Measurements from ENCODE around the gene LDHD. TPM values are rescaled to one million over a fixed set of nuclear protein-coding genes. Genes with fewer than 3 reads are reported as not detected.

LDHD gene
- total and polyA plus RNA-seq, 4 donors, result 5.5 to 6.8 (median 5.6) TPM

DNA sequence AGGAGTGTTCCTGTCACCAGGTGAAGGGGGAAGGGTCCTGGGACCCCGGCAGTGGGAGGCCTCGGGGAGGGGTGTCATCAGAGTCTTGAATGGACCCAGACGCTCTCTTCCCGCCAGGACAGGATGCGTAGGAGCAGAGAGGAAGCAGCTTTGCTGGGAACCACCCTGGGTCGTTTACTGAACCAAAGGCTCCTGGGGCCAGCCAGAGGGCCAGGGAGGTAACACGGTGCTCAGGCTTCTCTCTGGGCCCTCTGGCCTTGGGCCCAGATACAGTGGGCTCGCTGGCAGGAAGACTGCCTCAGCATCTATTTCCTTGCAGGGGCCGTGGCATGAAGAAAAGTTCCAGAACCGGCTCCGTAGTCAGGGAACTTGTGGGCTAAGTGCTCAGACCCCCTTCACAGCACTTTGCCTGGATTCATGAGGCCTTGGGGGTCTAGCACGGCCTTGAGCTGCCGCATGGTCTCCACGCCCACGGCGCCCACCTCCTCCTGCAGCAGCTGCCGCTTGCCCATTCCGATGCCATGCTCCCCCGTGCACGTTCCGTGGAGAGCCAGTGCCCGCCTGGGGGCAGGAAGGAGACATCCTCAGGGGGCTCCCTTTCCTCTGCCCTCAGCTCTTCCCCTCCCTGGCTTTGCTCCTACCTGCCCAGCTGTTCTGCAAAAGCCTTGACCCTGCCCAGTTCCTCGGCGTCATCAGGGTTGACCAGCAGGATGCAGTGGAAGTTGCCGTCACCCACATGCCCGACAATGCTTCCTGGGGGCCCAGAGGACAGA, 4.4 kb downstream of the LDHD start:
- DNase-seq (no peak), ATAC-seq (ENCODE audit: low FRiP score) (no peak)
- no peaks in the 10 kb centered on the region for H3K27me3 ChIP-seq (ENCODE audit: control insufficient read depth in 1 of 2, insufficient read depth in 2 of 2, low read length in 1 of 2)
- H3K4me1 ChIP-seq (ENCODE audit: control insufficient read depth in 1 of 2, insufficient read depth in 2 of 2, low read length in 2 of 2), result peaks cover 0 to 3% of the 10 kb centered on the region in 2 donors
- intact Hi-C loops (cut with DNase I), result loop anchor here (1.0 kb wide), 1 partner anchor 114 kb away; no protein-coding TSS in a partner anchor
- no peak overlapping the region for H3K27ac ChIP-seq (ENCODE audit: low read depth in 1 of 2, low read length in 2 of 2)
- H3K4me3 ChIP-seq (ENCODE audit: low read length in 2 of 2), result no peak overlapping the region
- H3K36me3 ChIP-seq (ENCODE audit: control insufficient read depth in 1 of 2, insufficient read depth in 2 of 2, low read length in 1 of 2), result no peaks in the 10 kb centered on the region
- WGBS, 2 donors, result 60 to 65% methylated on average over 26 of the region's 26 CpGs
- no peaks in the 10 kb centered on the region for H3K9me3 ChIP-seq (ENCODE audit: control insufficient read depth, low read length)

DNA sequence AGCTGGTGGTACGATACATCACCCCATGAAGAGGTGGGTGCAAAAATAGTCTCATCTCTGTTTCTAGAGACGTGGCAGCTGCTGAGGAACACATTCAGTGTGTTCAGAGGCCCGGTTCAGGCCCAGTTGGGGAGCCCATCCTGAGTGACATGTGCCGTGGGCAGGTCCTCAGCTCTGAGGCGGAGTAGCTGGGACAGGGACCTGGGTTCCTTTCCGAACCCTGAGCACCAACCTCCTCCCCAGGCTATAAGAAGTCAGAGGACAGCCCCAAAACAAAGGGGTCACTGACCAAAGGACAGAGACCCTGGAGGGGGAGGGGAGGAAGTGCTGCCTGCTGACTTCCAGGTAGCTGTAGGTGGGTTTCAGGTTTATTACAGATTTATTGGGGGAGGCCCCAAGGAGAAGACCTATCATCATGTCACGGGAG, 5.1 kb downstream of the LDHD start:
- Histone ChIP-seq H3K27ac (ENCODE audit: low read depth in 1 of 2, low read length in 2 of 2) (no peak overlapping the region), H3K27me3 (ENCODE audit: control insufficient read depth in 1 of 2, insufficient read depth in 2 of 2, low read length in 1 of 2) (no peaks in the 10 kb centered on the region), H3K4me1 (ENCODE audit: control insufficient read depth in 1 of 2, insufficient read depth in 2 of 2, low read length in 2 of 2) (peaks cover 0 to 3% of the 10 kb centered on the region in 2 donors), H3K36me3 (ENCODE audit: control insufficient read depth in 1 of 2, insufficient read depth in 2 of 2, low read length in 1 of 2) (no peaks in the 10 kb centered on the region), H3K9me3 (ENCODE audit: control insufficient read depth, low read length) (no peaks in the 10 kb centered on the region), H3K4me3 (ENCODE audit: low read length in 2 of 2) (no peak overlapping the region)
- intact Hi-C loops (cut with DNase I), result loop anchor here (1.0 kb wide), 1 partner anchor 113 kb away; no protein-coding TSS in a partner anchor
- 43 to 49% methylated on average over 7 of the region's 7 CpGs for WGBS, 2 donors
- DNase-seq (no peak), ATAC-seq (ENCODE audit: low FRiP score) (no peak)

- intact Hi-C loops (cut with DNase I), result loop anchor here (1.0 kb wide), 1 partner anchor 113 kb away; no protein-coding TSS in a partner anchor
- 6 to 7% methylated on average over 25 to 28 of the region's 28 CpGs for WGBS, 2 donors
- ATAC-seq (ENCODE audit: low FRiP score), result peak; percentile 91
These were observed 5.7 kb downstream of the LDHD start for GRCh38 chr16:75110637-75111513.

DNA sequence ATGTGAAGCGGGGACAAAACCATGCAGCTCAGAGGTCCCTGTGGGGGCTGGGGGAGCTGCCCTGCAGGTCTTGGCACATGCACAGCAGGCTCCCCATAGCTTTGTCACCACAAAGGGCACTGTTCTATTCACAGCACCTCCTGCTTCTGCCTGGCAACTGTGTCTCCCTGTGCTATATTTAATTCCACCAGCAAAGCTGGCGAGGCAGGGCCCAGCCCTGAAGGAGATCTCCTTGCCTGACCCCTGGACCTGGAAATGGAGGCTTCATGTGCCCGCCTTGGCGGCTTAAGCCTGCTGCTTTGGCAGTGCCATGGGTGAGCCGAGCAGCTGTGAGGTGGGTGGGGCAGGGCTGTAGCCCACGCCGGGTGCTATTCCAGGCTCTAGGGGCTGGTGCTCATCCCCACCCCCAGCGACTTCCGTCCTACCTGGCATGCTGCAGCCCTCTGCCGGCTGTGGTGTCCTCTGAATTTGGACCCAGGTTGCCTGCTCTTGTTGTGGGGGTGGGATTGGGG, 6.8 kb downstream of the LDHD start:
- H3K27me3 ChIP-seq (ENCODE audit: control insufficient read depth in 1 of 2, insufficient read depth in 2 of 2, low read length in 1 of 2), result no peaks in the 10 kb centered on the region
- peaks cover 0 to 3% of the 10 kb centered on the region in 2 donors for H3K4me1 ChIP-seq (ENCODE audit: control insufficient read depth in 1 of 2, insufficient read depth in 2 of 2, low read length in 2 of 2)
- H3K36me3 ChIP-seq (ENCODE audit: control insufficient read depth in 1 of 2, insufficient read depth in 2 of 2, low read length in 1 of 2), result no peaks in the 10 kb centered on the region
- WGBS, 2 donors, result 9 to 19% methylated on average over 10 of the region's 10 CpGs
- no peak overlapping the region for H3K4me3 ChIP-seq (ENCODE audit: low read length in 2 of 2)
- ATAC-seq (ENCODE audit: low FRiP score) (peak; percentile 46), DNase-seq (peak in 1 of 2 donors; percentile 57)
- H3K27ac ChIP-seq (ENCODE audit: low read depth in 1 of 2, low read length in 2 of 2), result peak overlapping the region; percentile 76 to 77
- no peaks in the 10 kb centered on the region for H3K9me3 ChIP-seq (ENCODE audit: control insufficient read depth, low read length)
- intact Hi-C loops (cut with DNase I), result loop anchor here (5.0 to 10.0 kb wide), 2 partner anchors 62 to 65 kb away; no protein-coding TSS in a partner anchor

More at GRCh38 chr16:75110637-75111513, 5.7 kb downstream of the LDHD start:
- DNase-seq, result peak; percentile 93 to 96
- Histone ChIP-seq H3K27me3 (ENCODE audit: control insufficient read depth in 1 of 2, insufficient read depth in 2 of 2, low read length in 1 of 2) (no peaks in the 10 kb centered on the region), H3K9me3 (ENCODE audit: control insufficient read depth, low read length) (no peaks in the 10 kb centered on the region), H3K4me1 (ENCODE audit: control insufficient read depth in 1 of 2, insufficient read depth in 2 of 2, low read length in 2 of 2) (peaks cover 0 to 3% of the 10 kb centered on the region in 2 donors), H3K27ac (ENCODE audit: low read depth in 1 of 2, low read length in 2 of 2) (peak overlapping the region in 1 of 2 donors; percentile 15), H3K36me3 (ENCODE audit: control insufficient read depth in 1 of 2, insufficient read depth in 2 of 2, low read length in 1 of 2) (no peaks in the 10 kb centered on the region), H3K4me3 (ENCODE audit: low read length in 2 of 2) (no peak overlapping the region)

DNA sequence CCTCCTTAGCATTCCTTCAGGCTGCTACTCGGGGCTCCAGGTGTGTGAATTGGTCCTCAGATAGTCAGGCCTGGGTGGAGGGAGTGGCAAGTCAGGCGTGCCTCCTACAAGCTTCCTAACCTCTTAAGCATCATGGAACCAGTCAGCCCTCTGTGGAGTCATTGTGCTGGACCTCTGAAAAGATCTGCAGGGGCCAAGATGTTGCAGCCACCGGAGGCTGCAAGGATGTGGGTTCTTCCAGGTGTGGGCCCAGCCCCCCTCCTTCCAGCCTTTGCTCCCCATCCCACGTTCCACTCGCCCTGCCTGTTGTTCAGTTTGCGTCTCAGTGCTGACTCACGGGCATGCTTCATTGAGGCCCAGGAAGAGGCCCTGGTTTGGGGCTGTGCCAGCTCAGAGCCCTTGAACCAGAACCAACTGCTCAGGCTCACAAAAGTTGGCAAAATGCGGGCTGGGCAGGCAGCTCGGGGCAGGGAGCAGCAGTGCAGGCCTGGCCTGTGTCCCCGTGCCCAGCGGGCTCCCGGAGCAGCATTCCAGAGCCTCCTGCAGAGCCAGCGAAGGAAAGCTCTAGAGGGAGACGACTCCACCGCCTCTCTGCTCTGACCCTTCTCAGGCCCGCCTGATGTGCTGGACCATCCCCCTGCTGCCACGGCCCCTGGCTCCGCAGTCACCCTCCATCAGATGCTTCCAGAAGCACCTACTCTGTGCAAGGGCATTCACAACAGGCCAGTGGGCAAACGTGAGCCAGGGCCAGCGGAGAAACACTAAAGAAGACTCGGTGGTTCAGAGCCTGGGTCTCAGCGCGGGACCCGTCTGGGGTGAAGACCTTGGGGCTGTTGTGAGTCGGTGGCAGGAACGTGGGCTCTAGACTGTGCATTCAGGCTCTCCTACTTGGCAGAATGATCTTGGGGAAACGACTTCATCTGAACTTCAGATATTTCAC, 7.5 kb downstream of the LDHD start:
- peak; percentile 61 for ATAC-seq (ENCODE audit: low FRiP score)
- Histone ChIP-seq H3K4me1 (ENCODE audit: control insufficient read depth in 1 of 2, insufficient read depth in 2 of 2, low read length in 2 of 2) (peaks cover 0 to 3% of the 10 kb centered on the region in 2 donors), H3K4me3 (ENCODE audit: low read length in 2 of 2) (no peak overlapping the region), H3K27me3 (ENCODE audit: control insufficient read depth in 1 of 2, insufficient read depth in 2 of 2, low read length in 1 of 2) (no peaks in the 10 kb centered on the region), H3K36me3 (ENCODE audit: control insufficient read depth in 1 of 2, insufficient read depth in 2 of 2, low read length in 1 of 2) (no peaks in the 10 kb centered on the region), H3K9me3 (ENCODE audit: control insufficient read depth, low read length) (no peaks in the 10 kb centered on the region), H3K27ac (ENCODE audit: low read depth in 1 of 2, low read length in 2 of 2) (peak overlapping the region in 1 of 2 donors; percentile 77)
- DNase-seq, result peak; percentile 95 to 96
- intact Hi-C loops (cut with DNase I), result loop anchor here (5.0 to 10.0 kb wide), 2 partner anchors 62 to 64 kb away; no protein-coding TSS in a partner anchor
- WGBS, 2 donors, result 11 to 12% methylated on average over 27 of the region's 27 CpGs

GRCh38 chr16:75107505-75107904, 9.1 kb downstream of the LDHD start:
- 97 to 98% methylated on average over 10 of the region's 10 CpGs for WGBS, 2 donors

DNA sequence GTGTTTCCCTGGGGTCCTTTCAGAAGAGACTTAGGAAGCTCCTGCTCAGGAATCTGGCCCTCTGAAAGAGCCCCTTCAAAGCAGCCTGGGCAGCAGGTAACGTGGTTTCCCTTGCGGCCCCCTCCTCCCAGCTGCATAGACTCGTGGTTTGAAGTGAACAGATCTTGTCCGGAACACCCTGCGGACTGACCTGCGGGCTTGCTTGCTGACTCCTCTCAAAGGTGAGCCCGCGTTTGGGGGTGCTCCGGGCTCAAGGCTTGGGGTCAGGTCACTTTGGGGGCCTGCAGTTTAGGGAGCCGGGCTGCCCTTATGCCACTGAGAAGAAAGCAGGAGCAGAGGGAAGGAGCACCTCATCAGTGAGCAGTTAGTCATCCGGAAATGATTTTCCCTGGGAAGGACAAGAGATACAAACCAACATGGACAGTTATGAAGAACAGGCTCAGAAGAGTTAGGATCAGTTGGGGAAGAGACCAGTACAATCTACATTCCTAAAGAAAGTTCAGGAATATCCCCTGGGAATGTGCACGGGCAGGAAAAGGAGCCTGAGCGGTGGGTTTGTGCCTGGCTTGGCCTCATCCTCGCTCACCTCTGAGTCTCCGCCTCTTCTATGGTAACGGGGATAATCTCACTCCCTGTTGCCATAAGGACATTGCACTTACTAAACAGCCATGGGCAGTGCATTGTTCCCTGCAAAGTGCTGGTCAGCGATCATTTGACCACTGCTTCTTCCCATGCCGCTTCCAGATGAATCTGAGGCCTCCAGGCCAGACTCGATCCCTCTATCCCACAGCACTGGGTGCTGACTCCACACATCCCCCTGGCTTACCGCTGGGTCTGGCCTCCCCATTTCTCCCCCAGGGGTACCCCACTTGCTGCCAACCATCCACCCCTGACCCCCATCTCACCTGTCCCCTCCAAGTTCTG, 10.0 kb downstream of the LDHD start:
- H3K36me3 ChIP-seq (ENCODE audit: control insufficient read depth in 1 of 2, insufficient read depth in 2 of 2, low read length in 1 of 2), result no peaks in the 10 kb centered on the region
- no peaks in the 10 kb centered on the region for H3K9me3 ChIP-seq (ENCODE audit: control insufficient read depth, low read length)
- WGBS, 2 donors, result 96% methylated on average over 20 of the region's 20 CpGs
- no peak overlapping the region for H3K27ac ChIP-seq (ENCODE audit: low read depth in 1 of 2, low read length in 2 of 2)
- H3K27me3 ChIP-seq (ENCODE audit: control insufficient read depth in 1 of 2, insufficient read depth in 2 of 2, low read length in 1 of 2), result no peaks in the 10 kb centered on the region
- H3K4me3 ChIP-seq (ENCODE audit: low read length in 2 of 2), result no peak overlapping the region
- DNase-seq (peak in 1 of 2 donors; percentile 47), ATAC-seq (ENCODE audit: low FRiP score) (no peak)
- H3K4me1 ChIP-seq (ENCODE audit: control insufficient read depth in 1 of 2, insufficient read depth in 2 of 2, low read length in 2 of 2), result peaks cover 0 to 3% of the 10 kb centered on the region in 2 donors
- intact Hi-C loops (cut with DNase I), result loop anchor here (5.0 to 10.0 kb wide), 2 partner anchors 59 to 62 kb away; no protein-coding TSS in a partner anchor

More at GRCh38 chr16:75107505-75107904, 9.1 kb downstream of the LDHD start:
- Histone ChIP-seq H3K27me3 (ENCODE audit: control insufficient read depth in 1 of 2, insufficient read depth in 2 of 2, low read length in 1 of 2) (no peaks in the 10 kb centered on the region), H3K36me3 (ENCODE audit: control insufficient read depth in 1 of 2, insufficient read depth in 2 of 2, low read length in 1 of 2) (no peaks in the 10 kb centered on the region), H3K9me3 (ENCODE audit: control insufficient read depth, low read length) (no peaks in the 10 kb centered on the region), H3K27ac (ENCODE audit: low read depth in 1 of 2, low read length in 2 of 2) (no peak overlapping the region), H3K4me3 (ENCODE audit: low read length in 2 of 2) (no peak overlapping the region), H3K4me1 (ENCODE audit: control insufficient read depth in 1 of 2, insufficient read depth in 2 of 2, low read length in 2 of 2) (peaks cover 0 to 3% of the 10 kb centered on the region in 2 donors)
- intact Hi-C loops (cut with DNase I), result loop anchor here (5.0 to 10.0 kb wide), 2 partner anchors 60 to 63 kb away; no protein-coding TSS in a partner anchor
- DNase-seq, result no peak
- ATAC-seq (ENCODE audit: low FRiP score), result no peak
